ENCODE measurements around the gene NAA38.

NAA38 gene

GRCh38 chr17:7841396-7841914, 15.9 kb downstream of the NAA38 start:
- DNase-seq (ENCODE audit: low read depth in 2 of 3, low spot score in 1 of 3) = peak; percentile 82 to 86 (median 83)

GRCh38 chr17:7840875-7841274, 16.5 kb downstream of the NAA38 start:
- no peak for DNase-seq (ENCODE audit: low read depth in 2 of 3, low spot score in 1 of 3)

GRCh38 chr17:7840441-7840840, 16.9 kb downstream of the NAA38 start:
- no peak for DNase-seq (ENCODE audit: low read depth in 2 of 3, low spot score in 1 of 3)

GRCh38 chr17:7839876-7840261, 17.5 kb downstream of the NAA38 start:
- DNase-seq (ENCODE audit: low read depth in 2 of 3, low spot score in 1 of 3) = no peak

GRCh38 chr17:7839190-7839875, 18.0 kb downstream of the NAA38 start:
- DNase-seq (ENCODE audit: low read depth in 2 of 3, low spot score in 1 of 3) = no peak

- DNase-seq (ENCODE audit: low read depth in 2 of 3, low spot score in 1 of 3) = no peak
Measured at GRCh38 chr17:7838090-7839075, 19.0 kb downstream of the NAA38 start.

GRCh38 chr17:7837408-7838088, 19.8 kb downstream of the NAA38 start:
- DNase-seq (ENCODE audit: low read depth in 2 of 3, low spot score in 1 of 3) = no peak

- DNase-seq (ENCODE audit: low read depth in 2 of 3, low spot score in 1 of 3) = peak; percentile 56 to 71 (median 65)
Measured at GRCh38 chr17:7836596-7837407, 20.6 kb downstream of the NAA38 start.

- DNase-seq (ENCODE audit: low read depth in 2 of 3, low spot score in 1 of 3) = no peak
Measured at GRCh38 chr17:7835814-7836595, 21.4 kb downstream of the NAA38 start.

- DNase-seq (ENCODE audit: low read depth in 2 of 3, low spot score in 1 of 3) = peak; percentile 85 to 90 (median 85)
Measured at GRCh38 chr17:7834957-7835813, 22.2 kb downstream of the NAA38 start.

GRCh38 chr17:7834542-7834956, 22.8 kb downstream of the NAA38 start:
- no peak for DNase-seq (ENCODE audit: low read depth in 2 of 3, low spot score in 1 of 3)

GRCh38 chr17:7833795-7834541, 23.4 kb downstream of the NAA38 start, which contains the start of gene KDM6B:
Gene KDM6B, plus strand, starts transcription at chr17:7834217. Its CDS starts 11,338 bp downstream, at chr17:7845555.
- DNase-seq (ENCODE audit: low read depth in 2 of 3, low spot score in 1 of 3) = peak; percentile 73 to 86 (median 74)

- no peak for DNase-seq (ENCODE audit: low read depth in 2 of 3, low spot score in 1 of 3)
Measured at GRCh38 chr17:7833011-7833794, 24.2 kb downstream of the NAA38 start.

- DNase-seq (ENCODE audit: low read depth in 2 of 3, low spot score in 1 of 3) = no peak
Measured at GRCh38 chr17:7832431-7832830, 24.9 kb downstream of the NAA38 start.

GRCh38 chr17:7831233-7831632, 26.1 kb downstream of the NAA38 start:
- DNase-seq (ENCODE audit: low read depth in 2 of 3, low spot score in 1 of 3) = no peak

GRCh38 chr17:7830616-7831015, 26.7 kb downstream of the NAA38 start:
- no peak for DNase-seq (ENCODE audit: low read depth in 2 of 3, low spot score in 1 of 3)

Data from stimulated activated CD4-positive, alpha-beta T cell treated with anti-CD3 and anti-CD28 coated beads, Interleukin-12 subunit alpha, Interleukin-12 subunit beta, amount 100 ng/mL, for 48 hours (primary cell).